HuH-7.5 (cell line): Measurements from ENCODE around the gene GALNTL6.

Experiments
- DNase-seq: peaks from one replicate; pipeline ENCODE4 v3.0.0; 2011; ENCODE audit warnings: low spot score

The GALNTL6 gene

GRCh38 chr4:171889681-171890080 is 76.5 kb downstream of the GALNTL6 start:
- no peak for DNase-seq

GRCh38 chr4:171891038-171891437 is 77.8 kb downstream of the GALNTL6 start:
- no peak for DNase-seq

GRCh38 chr4:171896426-171896825 is 83.2 kb downstream of the GALNTL6 start:
- DNase-seq = no peak

GRCh38 chr4:171919314-171919713 is 106.1 kb downstream of the GALNTL6 start:
- DNase-seq = no peak

- no peak for DNase-seq
Observed at GRCh38 chr4:171920901-171921300, 107.7 kb downstream of the GALNTL6 start.

- no peak for DNase-seq
Observed at GRCh38 chr4:171924746-171925376, 111.7 kb downstream of the GALNTL6 start.

- DNase-seq = no peak
Observed at GRCh38 chr4:171928336-171928735, 115.1 kb downstream of the GALNTL6 start.

GRCh38 chr4:171929477-171929876 is 116.3 kb downstream of the GALNTL6 start:
- DNase-seq = no peak

- DNase-seq = no peak
Observed at GRCh38 chr4:171929907-171930306, 116.7 kb downstream of the GALNTL6 start.

GRCh38 chr4:171932238-171932637 is 119.0 kb downstream of the GALNTL6 start:
- DNase-seq = no peak

- no peak for DNase-seq
Observed at GRCh38 chr4:171940656-171941055, 127.5 kb downstream of the GALNTL6 start.

GRCh38 chr4:171947400-171947799 is 134.2 kb downstream of the GALNTL6 start:
- no peak for DNase-seq

- no peak for DNase-seq
Observed at GRCh38 chr4:171948038-171948437, 134.8 kb downstream of the GALNTL6 start.

- DNase-seq = no peak
Observed at GRCh38 chr4:171954650-171955049, 141.4 kb downstream of the GALNTL6 start.

GRCh38 chr4:171956678-171957077 is 143.5 kb downstream of the GALNTL6 start:
- DNase-seq = no peak

- DNase-seq = no peak
Observed at GRCh38 chr4:171962110-171962509, 148.9 kb downstream of the GALNTL6 start.

GRCh38 chr4:171966356-171966755 is 153.2 kb downstream of the GALNTL6 start:
- no peak for DNase-seq

GRCh38 chr4:171978216-171978615 is 165.0 kb downstream of the GALNTL6 start:
- DNase-seq = no peak

GRCh38 chr4:171979461-171979860 is 166.3 kb downstream of the GALNTL6 start:
- no peak for DNase-seq

- DNase-seq = no peak
Observed at GRCh38 chr4:171981185-171981584, 168.0 kb downstream of the GALNTL6 start.

GRCh38 chr4:171983935-171984805 is 171.0 kb downstream of the GALNTL6 start:
- DNase-seq = no peak

GRCh38 chr4:171985129-171985528 is 171.9 kb downstream of the GALNTL6 start:
- DNase-seq = no peak

GRCh38 chr4:171993247-171993646 is 180.0 kb downstream of the GALNTL6 start:
- no peak for DNase-seq

GRCh38 chr4:172007889-172008288 is 194.7 kb downstream of the GALNTL6 start:
- no peak for DNase-seq
